DMS114 treated with DMSO at 0.1 percent for 48 hours (cell line): ENCODE data around the gene DAB2.

ENCODE experiments used
- DNase-seq: peaks from one replicate; lab custom pipeline; 2025; ENCODE audit not compliant: unreplicated experiment; lab: John Stamatoyannopoulos, UW

DAB2 gene

DNA sequence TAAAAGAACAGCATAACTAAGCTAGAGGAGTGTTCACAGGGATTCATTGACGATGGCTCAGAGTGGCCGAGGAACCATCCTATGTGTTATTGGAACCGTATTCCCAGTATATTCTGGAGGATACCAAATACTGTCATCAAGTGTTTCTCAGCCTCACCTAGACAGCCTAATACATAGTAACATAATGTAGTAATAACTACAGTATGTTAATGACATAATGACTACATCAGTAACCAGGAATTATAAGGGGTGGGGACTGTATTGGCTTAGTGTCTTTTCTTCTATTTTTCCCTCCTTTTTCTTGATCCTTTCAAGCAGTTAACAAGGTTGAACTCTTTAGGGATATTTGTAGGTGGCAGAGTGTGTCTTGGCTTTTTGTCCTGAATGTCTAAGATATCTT, 33.8 kb downstream of the DAB2 start:
- DNase-seq: no peak

DNA sequence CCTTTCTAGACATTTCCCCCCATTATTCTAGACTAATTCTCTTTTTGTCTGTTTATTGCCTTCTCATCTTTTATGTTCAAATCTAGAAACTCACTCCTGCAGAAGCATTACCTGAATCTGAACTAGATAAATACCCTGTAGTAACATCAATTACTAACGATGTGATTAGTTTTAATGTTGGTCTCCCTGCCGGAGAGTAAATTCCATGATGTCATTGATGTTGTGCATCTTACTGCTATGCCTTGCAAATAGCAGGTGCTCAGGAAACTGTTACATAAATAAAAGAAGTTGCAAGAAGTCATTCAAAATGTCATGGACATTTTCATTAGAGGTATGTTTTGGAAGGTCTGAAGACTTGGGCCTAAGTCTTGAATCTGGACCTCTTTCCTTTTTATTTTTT, 37.5 kb downstream of the DAB2 start:
- no peak for DNase-seq

DNA sequence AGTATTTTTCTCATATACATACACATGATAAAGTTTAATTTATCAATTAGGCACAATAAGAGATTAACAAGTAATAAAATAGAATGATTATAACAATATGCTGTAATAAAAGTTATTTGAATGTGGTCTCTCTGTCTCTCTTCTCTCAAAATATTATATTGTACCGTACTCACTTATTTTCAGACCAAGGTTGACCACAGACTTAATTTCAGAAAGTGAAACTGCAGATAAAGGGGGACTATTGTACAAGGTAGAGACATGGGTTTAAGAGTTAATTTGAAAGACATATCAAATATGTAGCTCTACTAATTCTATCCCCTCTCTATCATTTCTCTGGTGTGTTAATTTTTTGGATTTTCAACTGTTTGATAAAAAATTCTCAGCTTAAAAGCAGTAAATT, 40.5 kb downstream of the DAB2 start:
- DNase-seq: no peak

- DNase-seq: no peak
Observed at GRCh38 chr5:39381376-39381775, 43.4 kb downstream of the DAB2 start.

DNA sequence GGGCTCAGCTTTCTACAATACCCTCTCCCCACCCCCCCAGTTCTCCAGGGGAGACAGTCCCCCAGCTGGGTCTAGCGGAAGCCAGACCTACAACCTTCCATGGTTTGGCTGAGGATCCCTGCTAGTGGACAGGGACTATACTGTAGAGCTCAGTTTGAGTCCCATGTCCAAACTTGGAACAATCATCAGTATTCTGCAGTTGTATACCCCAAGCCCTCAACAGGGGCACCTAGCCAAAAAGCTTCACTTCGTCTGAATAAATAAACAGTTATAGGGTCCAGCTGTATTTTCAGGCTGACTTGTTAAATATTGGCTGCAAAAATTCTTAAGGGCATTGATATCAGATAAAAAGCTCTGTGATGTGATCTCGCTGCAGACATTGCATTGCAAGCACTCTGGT, 45.1 kb downstream of the DAB2 start:
- no peak for DNase-seq

DNA sequence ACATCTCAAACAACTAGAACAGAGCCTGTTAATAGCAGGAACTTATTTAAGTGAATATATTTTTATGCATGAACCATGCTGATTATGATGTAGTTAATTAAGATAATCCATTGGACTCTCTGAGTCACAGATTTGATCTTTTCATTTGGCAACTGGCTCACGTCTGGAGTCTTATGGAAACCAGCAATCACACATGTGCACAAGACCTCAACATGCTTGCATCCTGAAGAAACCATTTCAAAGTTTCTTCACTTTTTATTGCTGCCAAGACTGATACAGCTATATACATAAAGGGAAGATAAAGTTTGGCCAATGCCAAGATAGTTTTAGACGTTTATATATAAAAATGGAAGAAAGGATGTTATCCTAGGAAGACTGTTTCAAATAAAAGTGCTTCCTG, 47.2 kb downstream of the DAB2 start:
- DNase-seq: no peak

DNA sequence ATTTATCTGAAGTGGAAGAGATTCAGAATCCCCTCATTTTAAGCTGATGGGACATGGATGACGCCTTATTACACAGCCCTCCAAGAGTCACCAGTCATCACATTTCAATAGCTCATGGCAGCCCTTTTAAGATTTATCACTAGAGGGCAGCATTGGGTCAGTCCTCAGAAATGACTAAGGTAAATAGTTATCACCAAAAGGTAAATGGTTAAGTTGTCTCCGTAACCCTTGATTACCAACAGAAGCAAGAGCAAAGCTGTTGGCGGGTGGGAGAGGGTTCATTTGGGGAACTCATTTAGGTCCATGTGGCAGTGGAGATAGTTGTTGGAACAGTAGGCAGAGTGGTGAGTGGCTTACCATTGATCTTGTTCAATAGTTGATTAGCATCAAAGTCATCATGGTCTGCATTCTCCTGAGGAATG, 48.5 kb downstream of the DAB2 start:
- DNase-seq: peak; percentile 18

GRCh38 chr5:39373791-39374190, 51.0 kb downstream of the DAB2 start:
- DNase-seq: no peak

GRCh38 chr5:39371367-39371635, 53.5 kb downstream of the DAB2 start:
- no peak for DNase-seq

DNA sequence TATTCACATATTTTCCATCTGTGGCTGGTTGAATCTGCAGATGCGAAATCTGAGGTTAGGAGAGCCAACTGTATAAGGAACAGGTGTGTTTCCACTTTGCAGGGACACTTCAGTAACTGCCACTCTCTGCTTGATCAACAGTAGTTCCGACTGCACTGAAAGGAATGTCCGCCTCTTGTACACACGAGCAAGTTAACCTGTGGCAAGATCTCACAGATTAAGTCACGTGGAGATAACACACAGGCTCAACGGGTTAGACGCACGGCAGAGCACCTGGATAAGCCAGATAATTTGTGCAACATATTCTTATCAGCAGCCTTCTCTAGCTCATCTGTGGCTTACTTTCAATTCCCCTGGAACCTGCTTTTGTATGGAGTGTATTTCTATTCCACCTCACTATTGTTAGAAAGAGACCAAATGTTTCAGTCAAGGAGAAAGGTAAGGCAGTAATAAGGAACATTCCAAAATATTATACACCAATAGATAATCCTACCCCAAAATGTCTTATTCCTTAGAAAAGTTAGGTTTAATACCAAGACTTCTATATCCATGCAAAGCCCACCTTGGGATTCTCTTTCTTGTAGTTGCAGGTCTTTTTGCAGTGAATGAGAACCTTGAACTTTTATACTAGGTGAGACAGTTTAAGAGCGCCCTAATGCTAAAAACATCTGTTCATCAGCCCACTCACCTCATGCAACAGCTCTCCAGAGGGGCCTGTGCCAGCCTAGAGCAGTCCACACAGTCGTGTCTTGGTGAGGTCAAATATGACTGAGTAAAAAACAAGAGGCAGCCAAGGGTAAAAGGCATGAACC, 54.0 kb downstream of the DAB2 start:
- DNase-seq: no peak

GRCh38 chr5:39369123-39369815, 55.5 kb downstream of the DAB2 start:
- DNase-seq: no peak

DNA sequence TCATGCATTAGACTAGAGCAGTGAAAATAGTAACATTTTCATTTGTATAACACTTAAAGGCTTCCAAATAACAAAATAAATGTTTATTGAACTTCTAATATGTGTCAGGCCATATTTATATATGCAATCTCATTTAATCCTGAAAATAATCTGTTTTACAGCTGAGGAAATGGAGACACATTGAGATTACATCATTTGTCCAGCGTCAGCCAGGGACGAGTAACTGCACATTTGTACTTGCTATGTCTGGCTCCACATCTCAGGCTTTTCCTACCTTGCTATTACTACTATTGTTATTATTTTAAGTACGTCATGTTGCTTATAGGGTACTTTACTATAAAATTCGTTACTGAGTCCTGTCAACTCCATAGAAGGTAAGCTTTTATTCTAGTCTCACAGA, 56.7 kb downstream of the DAB2 start:
- DNase-seq: no peak

- no peak for DNase-seq
Observed at GRCh38 chr5:39367711-39368110, 57.1 kb downstream of the DAB2 start.

GRCh38 chr5:39364367-39364766, 60.4 kb downstream of the DAB2 start, which contains the start of gene C9:
Gene C9 (minus strand): TSS chr5:39364495. CDS start chr5:39364464, 31 bp downstream.
- DNase-seq: no peak

GRCh38 chr5:39363217-39363616, 61.6 kb downstream of the DAB2 start:
- DNase-seq: no peak

GRCh38 chr5:39362646-39363045, 62.1 kb downstream of the DAB2 start:
- no peak for DNase-seq

- no peak for DNase-seq
Observed at GRCh38 chr5:39361306-39361705, 63.5 kb downstream of the DAB2 start.

- no peak for DNase-seq
Observed at GRCh38 chr5:39360471-39361111, 64.2 kb downstream of the DAB2 start.

- no peak for DNase-seq
Observed at GRCh38 chr5:39356263-39356662, 68.5 kb downstream of the DAB2 start.

DNA sequence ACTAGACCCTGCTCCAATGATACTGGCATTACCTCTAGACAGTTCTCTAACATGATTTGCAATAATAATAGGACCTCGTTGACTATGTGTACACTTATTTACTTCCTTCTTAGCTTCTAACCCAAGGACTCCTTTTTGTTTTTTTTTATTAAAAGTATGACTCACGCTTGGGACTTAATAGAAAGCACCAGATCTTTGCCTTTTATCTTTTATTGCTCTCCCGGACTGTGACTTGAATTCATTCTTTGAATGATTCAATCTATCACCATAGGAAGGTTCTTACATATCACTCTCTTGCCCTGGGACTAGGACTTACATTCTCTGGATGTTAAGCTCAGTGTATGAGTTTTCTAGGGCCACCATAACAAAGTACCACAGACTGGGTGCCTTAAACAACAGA, 69.5 kb downstream of the DAB2 start:
- no peak for DNase-seq

GRCh38 chr5:39353717-39354399, 70.9 kb downstream of the DAB2 start:
- DNase-seq: no peak

DNA sequence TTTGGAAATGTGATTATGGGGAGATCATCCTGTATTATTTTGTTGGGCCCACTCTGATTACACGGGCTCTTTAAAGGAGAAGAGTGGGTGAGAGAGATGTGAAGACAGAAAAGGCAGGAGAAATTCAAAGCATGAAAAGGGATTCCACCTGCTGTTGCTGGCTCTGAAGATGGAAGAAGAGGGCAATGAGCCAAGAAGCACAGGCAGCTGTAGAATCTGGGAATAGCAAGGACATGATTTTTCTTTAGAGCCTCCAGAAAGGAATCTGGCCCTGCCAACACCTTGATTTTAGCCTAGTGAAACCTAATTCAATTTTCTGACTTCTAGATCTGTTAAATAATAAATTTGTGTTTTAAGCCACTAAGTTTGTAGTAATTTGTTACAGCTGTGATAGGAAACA, 71.8 kb downstream of the DAB2 start:
- DNase-seq: no peak
